Stimulated activated CD8-positive, alpha-beta memory T cell treated with anti-CD3 and anti-CD28 coated beads, Interleukin-12 subunit alpha, Interleukin-12 subunit beta, amount 100 ng/mL, for 1 hour (primary cell): ENCODE data around the gene GJC1.
A peak's percentile ranks its signal among the peaks of the same experiment; 100 is the strongest.

ENCODE experiments used
- DNase-seq: peaks from one replicate; pipeline ENCODE4 v3.0.0-alpha.2; 2020; ENCODE audit warnings: low read depth

The GJC1 gene

DNA sequence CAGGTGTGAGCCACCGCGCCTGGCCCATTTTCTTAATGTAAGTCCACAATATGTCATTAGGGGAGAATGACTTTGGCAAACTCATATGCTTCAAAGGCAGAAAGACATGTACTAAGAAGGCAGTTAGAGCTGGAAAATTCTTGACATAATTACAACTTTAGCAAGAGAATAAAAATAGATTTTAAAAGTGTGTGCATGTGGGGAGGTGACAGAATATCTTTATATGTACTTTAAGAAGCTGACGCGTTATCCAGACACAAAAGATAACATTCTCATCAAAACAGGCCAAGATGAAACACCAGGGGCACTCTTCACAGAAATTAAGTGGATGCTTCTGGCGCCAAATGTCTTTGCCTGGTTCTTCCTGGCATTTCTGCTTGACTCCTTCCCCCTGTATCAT is 28.2 kb downstream of the GJC1 start:
- no peak for DNase-seq

- no peak for DNase-seq
Measured at GRCh38 chr17:44798356-44798755, 31.7 kb downstream of the GJC1 start.

DNA sequence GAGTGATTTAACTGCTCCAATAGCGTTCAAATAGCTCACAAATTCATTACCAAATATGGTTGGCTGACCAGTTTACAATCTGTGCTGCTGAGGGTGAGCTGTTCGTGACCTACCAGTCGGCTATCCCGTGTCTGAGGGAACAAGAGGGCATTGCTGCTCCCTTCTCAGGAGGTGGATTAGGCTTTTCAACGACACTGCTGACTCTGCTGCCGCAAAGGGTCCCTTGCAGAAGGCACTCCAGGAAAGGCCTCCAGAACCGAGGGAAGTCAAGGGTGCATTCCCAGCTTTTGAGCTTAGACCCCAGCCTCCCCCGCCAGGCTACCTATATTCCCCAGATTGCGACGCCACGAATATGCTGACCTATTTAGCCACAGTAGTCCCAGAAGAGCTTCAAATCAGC is 32.3 kb downstream of the GJC1 start:
- DNase-seq = no peak

- no peak for DNase-seq
Measured at GRCh38 chr17:44796731-44797130, 33.4 kb downstream of the GJC1 start.

DNA sequence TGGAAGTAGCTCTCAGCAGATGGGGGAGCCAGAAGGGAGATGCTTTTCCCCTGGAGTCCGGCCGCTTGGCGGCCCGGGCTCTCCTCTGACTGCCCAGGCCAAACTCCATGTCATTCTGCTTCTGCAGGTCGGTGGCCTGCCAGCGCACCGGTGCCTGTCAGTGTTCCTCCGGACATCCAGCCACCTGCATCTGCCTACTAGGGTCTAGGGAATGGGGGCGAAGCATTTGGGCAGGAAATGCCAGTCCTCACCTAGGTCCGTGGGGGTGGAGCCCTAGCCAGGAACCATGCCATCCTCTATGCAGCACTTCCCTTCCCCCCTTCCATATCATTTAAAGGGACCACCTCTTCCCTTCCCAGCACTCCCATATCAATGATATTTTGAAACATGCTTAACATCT is 34.2 kb downstream of the GJC1 start:
- DNase-seq = no peak

DNA sequence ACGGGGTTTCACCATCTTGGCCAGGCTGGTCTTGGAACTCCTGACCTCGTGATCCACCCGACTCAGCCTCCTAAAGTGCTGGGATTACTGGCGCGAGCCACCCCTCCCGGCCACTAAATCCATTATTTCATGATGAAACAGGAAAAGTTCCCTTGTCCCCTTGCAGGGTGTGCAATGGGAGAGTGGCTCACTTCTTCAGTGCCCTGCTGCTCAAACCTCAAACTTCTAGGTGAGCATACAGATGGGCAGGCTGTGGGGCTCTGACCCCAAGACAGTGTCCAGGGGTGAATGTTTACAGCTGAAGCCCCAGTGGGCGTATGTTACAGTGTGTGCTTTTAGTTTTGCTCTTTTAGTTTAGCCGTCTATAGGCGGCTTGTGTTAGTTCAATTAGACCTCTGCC is 34.7 kb downstream of the GJC1 start:
- no peak for DNase-seq

DNA sequence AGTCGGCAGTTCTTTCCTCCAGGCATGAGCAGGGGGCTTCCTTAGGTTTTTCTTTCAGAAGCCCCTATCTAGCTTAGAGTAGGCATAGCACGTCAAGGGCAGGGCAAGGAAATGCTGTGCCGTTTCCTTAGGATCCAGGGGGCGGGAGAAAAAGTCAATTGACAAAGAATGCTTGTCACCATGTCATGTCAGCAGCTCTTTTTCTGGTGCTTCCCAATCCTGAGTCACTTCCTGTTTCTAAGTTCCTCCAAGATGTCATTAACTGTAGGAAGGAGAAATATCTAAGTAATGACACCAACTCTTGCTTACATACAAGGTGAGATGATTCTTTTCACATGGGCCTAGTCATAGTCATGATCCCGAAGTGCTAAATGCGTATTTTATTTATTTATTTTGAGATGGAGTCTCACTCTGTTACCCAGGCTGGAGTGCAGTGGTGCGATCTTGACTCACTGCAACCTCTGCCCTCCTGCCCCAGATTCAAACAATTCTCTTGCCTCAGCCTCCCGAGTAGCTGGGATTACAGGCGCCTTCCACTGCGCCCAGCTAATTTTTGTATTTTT is 35.2 kb downstream of the GJC1 start:
- no peak for DNase-seq

- DNase-seq = no peak
Measured at GRCh38 chr17:44793885-44794842, 35.9 kb downstream of the GJC1 start.

GRCh38 chr17:44792276-44792675 is 37.8 kb downstream of the GJC1 start:
- DNase-seq = no peak

DNA sequence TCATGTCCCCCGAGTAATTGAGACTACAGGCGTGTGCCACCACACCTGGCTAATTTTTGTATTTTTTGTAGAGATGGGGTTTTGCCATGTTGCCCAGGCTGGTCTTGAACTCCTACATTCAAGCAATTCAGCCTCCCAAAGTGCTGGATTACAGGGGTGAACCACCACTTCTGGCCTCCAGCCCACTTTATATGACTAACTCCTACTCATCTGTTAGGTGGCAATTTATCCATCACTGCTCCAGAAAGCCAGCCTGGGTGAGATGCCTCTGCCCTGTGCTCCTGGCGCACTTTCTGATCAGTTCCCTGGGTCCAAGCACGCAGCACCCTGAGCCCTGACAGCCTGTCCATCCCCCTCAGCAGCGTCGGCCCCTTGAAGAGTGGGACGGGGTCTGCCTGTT is 41.9 kb downstream of the GJC1 start:
- no peak for DNase-seq

- DNase-seq = no peak
Measured at GRCh38 chr17:44787271-44787940, 42.7 kb downstream of the GJC1 start.

DNA sequence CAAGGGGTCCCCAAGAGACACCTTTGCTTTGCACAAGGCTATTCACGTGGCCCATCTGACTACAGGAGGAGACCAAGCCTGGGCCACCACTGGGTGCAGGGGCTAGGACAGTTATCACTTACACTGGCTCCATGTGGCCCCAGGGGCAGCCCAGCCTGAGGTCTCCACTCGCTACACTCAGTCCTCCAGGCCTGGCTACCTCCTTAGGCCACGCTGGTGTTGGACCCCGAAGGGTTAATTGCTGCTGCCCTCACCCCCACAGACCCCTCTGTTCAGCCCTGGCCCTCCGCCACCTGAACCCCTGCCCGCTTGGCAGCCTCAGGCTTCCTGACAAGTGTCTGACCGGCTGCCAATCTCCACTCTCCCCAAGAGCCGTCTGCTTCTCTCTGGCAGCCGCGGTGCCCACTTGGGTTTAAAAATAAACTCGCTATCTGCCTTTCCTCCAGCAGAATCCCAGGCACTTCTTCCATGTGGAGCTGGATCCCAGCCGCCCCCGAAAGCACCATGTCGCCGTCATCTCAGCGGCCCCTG is 43.5 kb downstream of the GJC1 start:
- DNase-seq = no peak

- no peak for DNase-seq
Measured at GRCh38 chr17:44785921-44786320, 44.2 kb downstream of the GJC1 start.

GRCh38 chr17:44782326-44782850 is 47.7 kb downstream of the GJC1 start:
- no peak for DNase-seq

DNA sequence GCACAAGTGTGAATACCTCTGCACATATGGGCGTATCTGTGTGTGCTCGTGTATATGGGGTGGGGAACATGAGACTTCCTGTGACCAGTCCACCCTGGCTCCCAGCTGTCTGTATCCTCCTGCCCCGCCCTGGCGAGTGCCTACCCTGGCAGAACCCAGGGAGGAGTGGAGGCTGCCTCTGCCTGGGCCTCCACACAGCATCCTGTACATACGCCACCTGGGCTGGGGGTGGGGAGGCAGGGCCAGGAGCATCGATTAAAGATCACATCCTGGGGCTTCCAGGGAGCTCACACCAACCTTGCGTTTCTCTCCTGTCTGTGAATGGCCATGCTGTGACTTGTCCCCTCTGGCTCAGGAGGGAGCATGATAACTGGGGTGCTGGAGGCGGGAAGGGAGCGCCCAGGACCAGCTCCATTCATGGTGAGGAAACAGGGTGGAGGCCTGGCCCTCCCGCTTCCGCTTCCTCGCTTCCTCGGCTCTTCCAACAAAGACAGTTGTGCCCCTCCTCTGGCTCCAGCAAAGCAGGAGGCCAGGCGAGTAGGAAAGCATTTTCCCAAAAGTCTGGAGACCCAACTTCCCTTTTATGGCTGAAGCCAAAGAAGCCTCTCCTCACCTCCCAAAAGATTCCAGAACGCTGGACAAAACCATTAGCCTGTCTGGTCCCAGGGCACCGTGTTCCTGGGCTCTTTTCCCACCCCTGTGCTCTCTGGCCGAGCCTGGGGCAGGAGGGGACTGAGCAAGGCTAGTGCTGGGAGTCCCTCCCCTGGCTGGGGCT is 48.3 kb downstream of the GJC1 start:
- DNase-seq = no peak

GRCh38 chr17:44780845-44781480 is 49.1 kb downstream of the GJC1 start:
- DNase-seq = no peak

DNA sequence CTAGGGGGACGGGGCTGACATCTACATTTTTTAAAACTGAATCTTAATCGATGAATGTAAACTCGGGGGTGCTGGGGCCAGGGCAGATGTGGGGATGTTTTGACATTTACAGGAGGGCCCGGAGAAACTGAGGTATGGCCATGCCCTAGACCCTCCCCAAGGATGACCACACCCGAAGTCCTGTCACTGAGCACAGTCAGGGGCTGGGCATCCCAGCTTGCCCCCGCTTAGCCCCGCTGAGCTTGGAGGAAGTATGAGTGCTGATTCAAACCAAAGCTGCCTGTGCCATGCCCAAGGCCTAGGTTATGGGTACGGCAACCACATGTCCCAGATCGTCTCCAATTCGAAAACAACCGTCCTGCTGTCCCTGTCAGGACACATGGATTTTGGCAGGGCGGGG is 49.9 kb downstream of the GJC1 start:
- no peak for DNase-seq

GRCh38 chr17:44779211-44780025 is 50.7 kb downstream of the GJC1 start:
- peak; percentile 68 for DNase-seq

DNA sequence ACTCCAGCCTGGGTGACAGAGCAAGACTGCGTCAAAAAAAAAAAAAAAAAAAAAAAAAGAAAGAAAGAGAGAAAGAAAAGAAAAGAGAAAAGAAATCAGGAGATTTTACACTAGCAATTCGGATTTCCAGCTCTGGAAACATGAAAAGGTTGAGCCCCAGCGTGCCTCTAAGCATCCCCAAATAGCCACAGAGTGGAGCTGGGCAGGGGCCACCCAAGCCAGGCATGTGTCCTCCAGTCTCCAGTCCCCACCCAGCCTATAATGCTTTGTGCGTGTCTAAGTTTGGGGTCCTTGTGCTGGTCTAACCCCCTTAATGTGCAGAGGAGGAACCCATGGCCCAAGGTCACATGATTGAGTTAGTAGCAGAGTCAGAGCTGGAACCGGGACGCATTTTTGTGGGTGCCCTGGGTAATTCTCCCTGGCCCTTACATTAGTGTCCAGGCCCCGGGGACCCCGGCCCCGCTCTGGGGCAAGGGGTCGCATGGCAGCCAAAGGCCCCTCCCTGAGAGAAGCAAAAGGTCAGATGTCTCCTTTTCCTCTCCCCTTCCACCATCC is 51.4 kb downstream of the GJC1 start:
- DNase-seq = no peak
